ENCODE measurements around the gene DCHS1. TPM values are rescaled to one million over a fixed set of nuclear protein-coding genes. Genes with fewer than 3 reads are reported as not detected.

The DCHS1 gene
- total and polyA plus RNA-seq, 9 of the 15 experiments (the other 6 are each of a cell fraction or from before 2014, with no cell fraction given) = 0.04 to 0.49 (median 0.14) TPM; not detected in 2

- TF ChIP-seq SAFB2 (IDR thresholded peaks at IDR 0.05; ENCODE audit: borderline replicate concordance, low read depth, low read length, severe bottlenecking) (no peak), PHB (CRISPR knock-in tag; IDR thresholded peaks at IDR 0.05) (no peak), BRCA1 (IDR thresholded peaks at IDR 0.05) (no peak), BRCA1 (CRISPR knock-in tag; IDR thresholded peaks at IDR 0.05) (no peak), BCLAF1 (IDR thresholded peaks at IDR 0.05; ENCODE audit: borderline replicate concordance in 1 of 2, control insufficient read depth in 1 of 2, low read depth in 2 of 2, low read length in 1 of 2) (no peak), GABPA (tag; conservative IDR thresholded peaks at IDR 0.05; ENCODE audit: low read depth) (peak; percentile 89), HDGF (IDR thresholded peaks at IDR 0.05) (no peak), MTA1 (IDR thresholded peaks at IDR 0.05; ENCODE audit: borderline replicate concordance) (no peak), SMARCC2 (IDR thresholded peaks at IDR 0.05; ENCODE audit: low read depth) (no peak), ARID3B (CRISPR knock-in tag; IDR thresholded peaks at IDR 0.05; ENCODE audit: borderline replicate concordance) (no peak), EHMT2 (IDR thresholded peaks at IDR 0.05) (no peak), SMAD3 (CRISPR knock-in tag; conservative IDR thresholded peaks at IDR 0.05) (0 out of 2 replicates have a peak, but pooled peaks have one; percentile 30), ZNF766 (CRISPR knock-in tag; conservative IDR thresholded peaks at IDR 0.05) (peak; percentile 36; the same call in 1 of the 2 replicates), ZNF696 (CRISPR knock-in tag; conservative IDR thresholded peaks at IDR 0.05) (no peak), MAX (CRISPR knock-in tag; IDR thresholded peaks at IDR 0.05) (0 out of 2 replicates have a peak, but pooled peaks have one; percentile 14), TCF7 (IDR thresholded peaks at IDR 0.05; ENCODE audit: borderline replicate concordance) (no peak), NR2C1 (IDR thresholded peaks at IDR 0.05) (no peak), NR2C1 (tag; IDR thresholded peaks at IDR 0.05) (no peak), NCOA6 (IDR thresholded peaks at IDR 0.05) (no peak), ATF3 (IDR thresholded peaks at IDR 0.05) (peak; percentile 90), ATF3 (CRISPR knock-in tag; conservative IDR thresholded peaks at IDR 0.05) (no peak), GTF2E2 (tag; IDR thresholded peaks at IDR 0.05) (no peak), MCM7 (IDR thresholded peaks at IDR 0.05) (no peak), ZNF583 (CRISPR knock-in tag; IDR thresholded peaks at IDR 0.05) (0 out of 2 replicates have a peak, but pooled peaks have one; percentile 36)
These were observed 49.0 kb downstream of the DCHS1 start (continued) for GRCh38 chr11:6606471-6607189.

Data from K562 (cell line).